Measurements from ENCODE around the gene TAOK2. TPM values are rescaled to one million over a fixed set of nuclear protein-coding genes. Genes with fewer than 3 reads are reported as not detected.

TAOK2 gene
- total and polyA plus RNA-seq, 2 of the 13 experiments (the other 11 are each of a cell fraction or from before 2014, with no cell fraction given) = 17.4 to 43.2 TPM

- TF ChIP-seq SOX13 (IDR thresholded peaks at IDR 0.05) (no peak), SOX13 (CRISPR knock-in tag; conservative IDR thresholded peaks at IDR 0.05 in 1 of 2, IDR thresholded peaks at IDR 0.05 in 1 of 2) (peak in 1 of 2 experiments; percentile 39; a peak in 1 of 4 replicates), CBX2 (IDR thresholded peaks at IDR 0.05; ENCODE audit: low read depth, low read length) (no peak), CBX2 (CRISPR knock-in tag; IDR thresholded peaks at IDR 0.05; ENCODE audit: low read depth) (no peak), E2F2 (CRISPR knock-in tag; IDR thresholded peaks at IDR 0.05; ENCODE audit: borderline replicate concordance) (peak; percentile 68; the same call in 1 of the 2 replicates), HNRNPH1 (optimal IDR thresholded peaks at IDR 0.05; ENCODE audit: low read depth, low read length) (peak; percentile 78), ZC3H13 (CRISPR knock-in tag; IDR thresholded peaks at IDR 0.05) (no peak), ZNF331 (CRISPR knock-in tag; IDR thresholded peaks at IDR 0.05) (peak; percentile 82), ZNF101 (CRISPR knock-in tag; IDR thresholded peaks at IDR 0.05; ENCODE audit: borderline replicate concordance, low read depth) (no peak; the same call in 1 of the 2 replicates), ZNF75D (CRISPR knock-in tag; IDR thresholded peaks at IDR 0.05; ENCODE audit: borderline replicate concordance) (peak; percentile 8; the same call in 1 of the 2 replicates), AGO2 (optimal IDR thresholded peaks at IDR 0.05; ENCODE audit: low read depth, low read length) (peak; percentile 18)
- TF ChIP-seq, protein P1, sequence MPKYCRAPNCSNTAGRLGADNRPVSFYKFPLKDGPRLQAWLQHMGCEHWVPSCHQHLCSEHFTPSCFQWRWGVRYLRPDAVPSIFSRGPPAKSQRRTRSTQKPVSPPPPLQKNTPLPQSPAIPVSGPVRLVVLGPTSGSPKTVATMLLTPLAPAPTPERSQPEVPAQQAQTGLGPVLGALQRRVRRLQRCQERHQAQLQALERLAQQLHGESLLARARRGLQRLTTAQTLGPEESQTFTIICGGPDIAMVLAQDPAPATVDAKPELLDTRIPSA (CRISPR knock-in tag; IDR thresholded peaks at IDR 0.05; ENCODE audit: borderline replicate concordance) = no peak; the same call in 1 of the 2 replicates
- TF ChIP-seq, protein P2, sequence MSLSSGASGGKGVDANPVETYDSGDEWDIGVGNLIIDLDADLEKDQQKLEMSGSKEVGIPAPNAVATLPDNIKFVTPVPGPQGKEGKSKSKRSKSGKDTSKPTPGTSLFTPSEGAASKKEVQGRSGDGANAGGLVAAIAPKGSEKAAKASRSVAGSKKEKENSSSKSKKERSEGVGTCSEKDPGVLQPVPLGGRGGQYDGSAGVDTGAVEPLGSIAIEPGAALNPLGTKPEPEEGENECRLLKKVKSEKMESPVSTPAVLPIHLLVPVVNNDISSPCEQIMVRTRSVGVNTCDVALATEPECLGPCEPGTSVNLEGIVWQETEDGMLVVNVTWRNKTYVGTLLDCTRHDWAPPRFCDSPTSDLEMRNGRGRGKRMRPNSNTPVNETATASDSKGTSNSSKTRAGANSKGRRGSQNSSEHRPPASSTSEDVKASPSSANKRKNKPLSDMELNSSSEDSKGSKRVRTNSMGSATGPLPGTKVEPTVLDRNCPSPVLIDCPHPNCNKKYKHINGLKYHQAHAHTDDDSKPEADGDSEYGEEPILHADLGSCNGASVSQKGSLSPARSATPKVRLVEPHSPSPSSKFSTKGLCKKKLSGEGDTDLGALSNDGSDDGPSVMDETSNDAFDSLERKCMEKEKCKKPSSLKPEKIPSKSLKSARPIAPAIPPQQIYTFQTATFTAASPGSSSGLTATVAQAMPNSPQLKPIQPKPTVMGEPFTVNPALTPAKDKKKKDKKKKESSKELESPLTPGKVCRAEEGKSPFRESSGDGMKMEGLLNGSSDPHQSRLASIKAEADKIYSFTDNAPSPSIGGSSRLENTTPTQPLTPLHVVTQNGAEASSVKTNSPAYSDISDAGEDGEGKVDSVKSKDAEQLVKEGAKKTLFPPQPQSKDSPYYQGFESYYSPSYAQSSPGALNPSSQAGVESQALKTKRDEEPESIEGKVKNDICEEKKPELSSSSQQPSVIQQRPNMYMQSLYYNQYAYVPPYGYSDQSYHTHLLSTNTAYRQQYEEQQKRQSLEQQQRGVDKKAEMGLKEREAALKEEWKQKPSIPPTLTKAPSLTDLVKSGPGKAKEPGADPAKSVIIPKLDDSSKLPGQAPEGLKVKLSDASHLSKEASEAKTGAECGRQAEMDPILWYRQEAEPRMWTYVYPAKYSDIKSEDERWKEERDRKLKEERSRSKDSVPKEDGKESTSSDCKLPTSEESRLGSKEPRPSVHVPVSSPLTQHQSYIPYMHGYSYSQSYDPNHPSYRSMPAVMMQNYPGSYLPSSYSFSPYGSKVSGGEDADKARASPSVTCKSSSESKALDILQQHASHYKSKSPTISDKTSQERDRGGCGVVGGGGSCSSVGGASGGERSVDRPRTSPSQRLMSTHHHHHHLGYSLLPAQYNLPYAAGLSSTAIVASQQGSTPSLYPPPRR (CRISPR knock-in tag; IDR thresholded peaks at IDR 0.05; ENCODE audit: borderline replicate concordance) = peak; percentile 37; the same call in 1 of the 2 replicates
- TF ChIP-seq, protein P3, sequence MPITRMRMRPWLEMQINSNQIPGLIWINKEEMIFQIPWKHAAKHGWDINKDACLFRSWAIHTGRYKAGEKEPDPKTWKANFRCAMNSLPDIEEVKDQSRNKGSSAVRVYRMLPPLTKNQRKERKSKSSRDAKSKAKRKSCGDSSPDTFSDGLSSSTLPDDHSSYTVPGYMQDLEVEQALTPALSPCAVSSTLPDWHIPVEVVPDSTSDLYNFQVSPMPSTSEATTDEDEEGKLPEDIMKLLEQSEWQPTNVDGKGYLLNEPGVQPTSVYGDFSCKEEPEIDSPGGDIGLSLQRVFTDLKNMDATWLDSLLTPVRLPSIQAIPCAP (CRISPR knock-in tag; IDR thresholded peaks at IDR 0.05; ENCODE audit: low read depth) = no peak
- TF ChIP-seq, protein P4, sequence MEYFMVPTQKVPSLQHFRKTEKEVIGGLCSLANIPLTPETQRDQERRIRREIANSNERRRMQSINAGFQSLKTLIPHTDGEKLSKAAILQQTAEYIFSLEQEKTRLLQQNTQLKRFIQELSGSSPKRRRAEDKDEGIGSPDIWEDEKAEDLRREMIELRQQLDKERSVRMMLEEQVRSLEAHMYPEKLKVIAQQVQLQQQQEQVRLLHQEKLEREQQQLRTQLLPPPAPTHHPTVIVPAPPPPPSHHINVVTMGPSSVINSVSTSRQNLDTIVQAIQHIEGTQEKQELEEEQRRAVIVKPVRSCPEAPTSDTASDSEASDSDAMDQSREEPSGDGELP (IDR thresholded peaks at IDR 0.05; ENCODE audit: borderline replicate concordance, low read depth) = peak; percentile 32; the same call in 1 of the 2 replicates
Observed at GRCh38 chr16:29995911-29996765, 22.5 kb downstream of the TAOK2 start, which contains the start of gene INO80E (continued).

Measured in HepG2 (cell line).